Measurements from ENCODE around the gene CTCF.

The CTCF gene

DNA sequence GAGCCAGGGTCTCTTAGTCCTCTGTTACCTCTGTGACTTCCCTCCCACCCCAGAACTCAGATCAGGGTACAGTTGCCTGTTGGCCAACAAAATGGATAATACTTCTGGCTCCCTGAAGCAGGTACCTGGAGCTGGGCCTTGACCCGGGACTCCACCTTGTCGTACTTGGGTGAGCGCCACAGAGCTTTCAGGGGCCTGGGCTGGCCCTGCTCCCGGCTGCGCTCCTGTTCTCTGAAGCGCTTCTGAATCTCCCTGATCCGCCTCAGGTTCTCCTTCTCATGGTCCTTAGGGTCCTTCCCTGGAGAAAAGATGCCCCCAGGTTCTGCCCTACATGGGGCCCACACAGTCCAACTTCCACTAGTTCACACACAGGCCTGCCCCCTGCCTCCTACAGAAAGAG, 102.5 kb downstream of the CTCF start:
- DNase-seq (ENCODE audit: low read depth, low spot score), result no peak

DNA sequence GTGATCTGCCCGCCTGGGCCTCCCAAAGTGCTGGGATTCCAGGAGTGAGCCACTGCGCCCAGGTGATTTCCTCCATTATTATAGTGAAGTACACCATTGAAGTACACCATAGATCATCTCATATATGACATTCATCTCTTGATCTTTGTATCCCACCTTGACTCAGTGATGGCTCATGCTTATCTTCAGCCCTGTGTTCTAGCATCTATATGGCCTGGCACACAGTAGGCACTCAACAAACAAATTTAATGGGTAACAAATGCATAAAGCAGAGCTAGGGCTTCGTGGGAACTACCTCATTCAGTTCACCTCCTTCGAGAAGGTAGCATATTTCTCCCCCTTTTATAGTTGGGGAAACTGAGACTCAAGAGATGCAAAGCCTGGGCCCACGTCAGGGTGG, 103.3 kb downstream of the CTCF start:
- no peak for DNase-seq (ENCODE audit: low read depth, low spot score)

DNA sequence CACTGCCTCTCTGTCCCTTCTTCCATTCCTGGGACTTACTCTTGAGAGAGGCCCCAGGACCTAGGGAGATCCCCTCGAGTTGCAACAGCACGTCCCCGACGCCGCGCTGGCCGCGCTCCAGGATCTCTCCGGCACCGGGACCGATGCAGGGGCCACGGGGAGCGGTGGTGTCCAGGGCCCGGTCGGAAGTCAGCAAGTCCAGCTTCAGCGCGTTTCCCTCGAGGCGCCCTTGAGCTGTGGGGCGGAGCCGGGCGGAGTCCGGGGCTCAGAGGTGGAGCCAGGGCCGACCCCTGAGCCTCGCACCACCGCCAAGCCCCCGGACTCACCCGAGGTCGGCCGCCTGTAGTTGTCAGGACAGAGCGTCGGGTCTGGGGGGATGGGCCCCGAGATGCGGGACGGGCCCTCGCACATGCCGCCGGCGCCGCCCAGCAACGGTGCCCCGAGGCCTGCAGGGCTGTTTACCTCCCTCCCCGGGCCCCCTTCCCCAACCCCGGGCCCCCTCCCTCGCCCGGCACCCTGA, 103.8 kb downstream of the CTCF start:
- DNase-seq (ENCODE audit: low read depth, low spot score), result no peak

DNA sequence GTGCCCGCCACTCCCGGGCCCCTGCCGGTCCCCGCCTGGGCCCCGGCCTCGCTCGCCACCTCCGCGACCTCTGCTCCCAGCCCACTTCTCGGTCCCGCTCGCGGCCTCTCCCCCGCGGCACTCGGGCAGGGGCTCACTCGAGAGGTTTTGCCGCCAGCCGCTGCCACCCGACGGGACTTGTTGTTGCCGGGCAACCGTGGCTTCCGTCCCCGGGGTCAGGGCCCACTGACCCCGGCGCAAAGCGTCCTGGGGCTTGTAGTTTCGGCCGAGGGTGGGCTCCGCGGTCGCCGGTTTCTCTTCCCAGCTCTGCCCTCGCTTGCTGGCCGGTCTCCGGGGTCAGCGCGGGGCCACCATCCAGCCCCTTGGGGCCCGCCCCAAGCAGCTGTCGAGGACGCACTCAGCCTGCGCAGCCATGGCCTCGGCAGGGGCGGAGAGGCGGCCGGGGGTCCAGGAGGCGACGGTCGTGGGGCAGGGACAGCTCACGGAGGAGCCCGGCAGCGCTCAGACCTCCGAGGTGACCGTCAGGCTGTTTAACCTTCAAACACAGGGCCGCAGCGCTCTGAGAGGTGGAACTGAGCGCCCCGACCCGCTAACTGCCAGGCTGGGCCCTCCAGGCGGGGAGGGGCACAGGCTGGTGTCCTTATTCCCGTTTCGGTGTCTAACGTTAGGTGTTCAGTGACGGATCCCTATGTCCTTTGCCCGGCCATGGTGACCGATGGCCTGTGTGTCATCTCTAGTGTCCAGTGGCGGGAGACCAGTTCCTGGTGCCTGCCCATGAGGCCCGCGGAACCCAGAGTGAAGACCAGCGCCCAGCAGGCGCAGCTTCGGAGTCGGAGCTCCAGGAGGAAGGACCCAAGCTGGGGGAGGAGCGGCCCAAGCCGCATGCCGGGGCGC, 104.5 kb downstream of the CTCF start, which contains the start of the genes C16orf86 and ENKD1:
Gene C16orf86, plus strand, starts transcription at position 256 of the 894 bp plus-strand sequence. Its CDS starts 157 bp downstream, at position 413.
Gene ENKD1, minus strand, starts transcription at position 192 of the 894 bp plus-strand sequence. CDS start 308 bp downstream, outside the sequence.
- DNase-seq (ENCODE audit: low read depth, low spot score), result no peak

DNA sequence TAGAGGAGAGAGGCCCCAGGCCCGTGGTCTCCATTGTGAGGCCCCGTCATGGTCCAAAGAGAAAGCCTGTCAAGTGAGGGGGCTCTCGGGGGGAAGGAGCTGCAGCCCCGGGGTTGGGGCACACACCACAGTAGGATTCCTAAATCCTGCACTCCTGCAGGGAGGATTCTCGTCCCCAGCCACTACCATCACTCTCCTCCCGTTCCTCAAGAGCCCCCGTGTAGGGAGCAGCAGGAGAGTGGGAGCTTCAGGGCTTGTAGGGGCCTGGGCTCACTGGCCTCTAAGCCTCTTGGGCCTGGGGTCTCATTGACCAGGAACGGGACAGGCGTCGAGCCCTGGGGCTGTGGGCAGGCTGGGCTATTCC, 105.1 kb downstream of the CTCF start:
- no peak for DNase-seq (ENCODE audit: low read depth, low spot score)

DNA sequence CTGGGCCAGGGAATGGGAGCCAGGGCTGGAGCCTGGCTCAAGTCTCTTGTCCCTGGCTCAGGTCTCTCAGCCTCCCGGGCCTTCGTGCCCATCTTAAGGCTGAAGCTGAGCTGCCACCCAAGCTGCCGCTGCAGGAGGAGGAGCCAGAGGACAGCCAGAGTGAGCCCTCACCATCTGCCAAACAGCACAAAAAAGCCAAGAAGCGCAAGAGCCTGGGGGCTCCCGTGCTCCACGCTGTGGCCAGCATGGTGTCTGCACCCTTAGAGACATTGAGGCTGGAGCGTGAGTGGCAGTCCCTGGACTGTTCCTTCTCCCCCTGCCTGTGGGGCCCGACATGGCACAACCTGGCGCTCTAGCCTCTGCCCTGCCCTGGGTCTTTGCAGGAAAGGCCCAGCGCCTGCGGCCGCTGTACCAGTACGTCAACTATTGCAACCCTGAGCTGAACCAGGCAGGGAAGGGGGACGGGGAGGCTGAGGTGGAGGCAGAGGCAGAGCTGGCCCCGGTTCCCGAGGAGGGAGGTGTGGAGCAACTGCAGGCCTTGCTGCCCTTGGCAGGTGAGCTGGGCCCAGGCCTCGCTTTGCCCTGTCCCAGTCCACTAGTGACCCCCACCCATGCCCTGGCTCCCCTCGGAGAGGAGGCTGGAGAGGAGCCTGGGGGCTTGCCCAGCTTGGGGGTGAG, 105.6 kb downstream of the CTCF start:
- DNase-seq (ENCODE audit: low read depth, low spot score), result peak; percentile 56

DNA sequence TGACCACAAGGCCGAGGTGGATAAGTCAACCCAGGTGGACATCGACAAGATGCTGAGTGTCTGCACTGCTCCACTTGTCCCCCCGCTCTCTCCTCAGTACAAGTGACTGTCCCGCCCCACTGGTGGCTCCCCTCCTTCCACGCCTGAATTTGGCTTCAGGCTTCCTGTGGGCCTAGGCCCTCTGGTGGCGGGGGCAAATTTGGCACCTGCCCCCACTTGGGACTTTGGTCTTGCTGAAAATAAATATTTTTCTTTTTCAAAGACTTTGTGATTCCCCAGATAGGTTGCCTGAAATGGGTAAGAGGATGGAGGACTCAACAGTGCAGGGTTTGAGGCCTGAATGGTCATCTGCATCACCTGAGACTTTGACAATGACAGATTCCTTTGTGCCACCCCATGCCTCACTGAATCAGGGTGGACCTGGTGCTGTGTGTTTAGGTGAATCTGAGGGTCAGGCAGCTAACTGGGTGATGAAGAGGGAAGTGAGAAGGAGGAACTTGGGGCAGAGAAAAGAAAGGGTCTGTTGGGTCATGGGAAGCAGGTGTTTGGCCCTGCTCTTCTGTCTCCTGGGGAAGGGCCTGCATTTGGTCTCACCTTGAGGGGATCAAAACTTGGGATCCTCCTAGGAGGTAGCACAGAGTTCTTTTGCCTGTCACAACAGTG, 106.3 kb downstream of the CTCF start:
- DNase-seq (ENCODE audit: low read depth, low spot score), result no peak

DNA sequence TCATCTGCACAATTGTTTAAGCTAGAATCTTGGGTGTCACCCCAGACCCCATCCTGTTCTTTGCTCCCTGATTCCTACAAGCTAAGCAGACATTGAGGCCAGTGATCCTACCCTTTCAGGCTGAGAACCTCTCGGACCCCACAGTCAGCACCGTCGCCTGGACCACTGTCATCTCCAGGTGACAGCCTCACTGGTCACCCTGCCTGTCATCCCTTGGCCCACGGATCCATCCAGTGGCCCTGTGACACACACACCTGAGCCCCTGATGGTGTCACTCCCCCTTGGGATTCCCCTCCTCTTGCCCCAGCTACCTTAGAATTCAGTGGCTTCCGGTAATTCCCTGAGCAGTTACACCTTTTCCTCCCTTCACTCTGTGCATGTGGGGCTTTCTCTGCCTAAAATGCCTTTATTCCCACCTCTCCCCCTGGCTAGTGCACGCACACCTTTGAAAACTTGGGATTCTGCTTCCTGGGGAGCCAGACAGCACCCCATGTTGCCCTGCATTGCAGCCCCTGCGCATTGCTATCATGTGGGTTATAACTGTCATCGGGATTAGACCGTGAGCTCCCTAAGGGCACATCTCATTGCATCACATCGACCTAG, 107.3 kb downstream of the CTCF start:
- DNase-seq (ENCODE audit: low read depth, low spot score), result no peak

DNA sequence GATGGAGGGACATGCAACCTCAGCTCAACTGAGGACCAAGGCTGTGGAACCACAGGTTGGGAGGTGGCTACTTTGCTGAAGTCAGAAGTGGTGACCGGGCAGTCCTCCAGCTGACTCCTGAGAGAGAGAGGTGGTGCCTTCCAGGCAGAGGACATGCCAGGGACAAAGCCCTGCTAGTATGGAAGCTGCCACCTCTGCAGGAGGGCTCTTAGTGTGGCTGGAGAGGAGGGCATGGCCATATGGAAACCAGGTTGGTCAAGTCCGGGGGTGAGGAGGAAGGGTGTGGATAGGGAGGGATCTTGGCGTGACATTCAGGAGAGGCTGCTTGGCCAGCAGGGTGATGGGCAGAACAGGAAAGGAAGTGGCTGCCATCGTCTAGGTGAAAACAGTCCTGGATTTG, 110.0 kb downstream of the CTCF start:
- no peak for DNase-seq (ENCODE audit: low read depth, low spot score)

DNA sequence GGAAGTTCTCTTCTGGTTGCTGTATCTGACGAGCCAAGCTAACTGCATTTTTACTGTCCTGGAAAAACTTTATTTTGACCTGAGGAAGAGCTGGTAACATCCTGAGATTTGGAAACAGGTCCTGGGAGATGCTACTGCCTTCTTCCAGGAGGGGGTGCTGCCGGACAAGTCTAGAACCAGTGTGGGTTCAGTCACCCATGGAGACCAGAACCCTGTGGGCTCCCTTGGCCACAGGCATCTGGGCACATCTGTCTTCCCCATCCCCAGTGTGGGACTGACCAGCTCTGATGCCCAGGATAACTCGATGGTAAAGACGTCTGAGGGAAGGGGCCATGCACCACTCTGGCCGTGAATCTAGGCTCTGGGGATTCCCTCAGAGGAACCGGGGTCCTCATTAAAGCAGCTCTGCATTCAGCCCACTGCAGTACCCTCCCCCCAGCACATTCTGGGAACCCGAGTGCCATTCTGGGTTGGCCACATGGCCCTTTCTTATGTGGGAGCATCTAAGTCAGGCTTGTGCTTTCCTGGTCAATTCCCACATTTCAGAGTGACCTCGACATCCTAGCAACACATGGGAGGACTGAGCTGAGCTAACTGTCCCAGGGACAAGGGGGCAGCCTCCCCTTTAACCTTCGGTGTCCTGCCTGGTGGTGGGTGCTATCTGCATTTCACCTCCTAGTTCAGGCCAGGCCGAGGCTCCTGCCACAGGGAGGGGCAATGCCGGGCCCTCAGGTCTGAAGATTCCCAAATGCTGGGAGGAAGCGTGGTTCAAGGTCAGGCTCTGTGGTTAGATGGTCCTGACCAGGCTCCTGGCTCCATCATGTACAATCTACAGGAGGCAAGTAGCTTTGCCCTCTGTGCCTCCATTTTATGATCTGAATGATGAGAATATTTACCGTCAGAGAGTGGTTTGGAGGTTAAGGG, 110.7 kb downstream of the CTCF start:
- no peak for DNase-seq (ENCODE audit: low read depth, low spot score)

DNA sequence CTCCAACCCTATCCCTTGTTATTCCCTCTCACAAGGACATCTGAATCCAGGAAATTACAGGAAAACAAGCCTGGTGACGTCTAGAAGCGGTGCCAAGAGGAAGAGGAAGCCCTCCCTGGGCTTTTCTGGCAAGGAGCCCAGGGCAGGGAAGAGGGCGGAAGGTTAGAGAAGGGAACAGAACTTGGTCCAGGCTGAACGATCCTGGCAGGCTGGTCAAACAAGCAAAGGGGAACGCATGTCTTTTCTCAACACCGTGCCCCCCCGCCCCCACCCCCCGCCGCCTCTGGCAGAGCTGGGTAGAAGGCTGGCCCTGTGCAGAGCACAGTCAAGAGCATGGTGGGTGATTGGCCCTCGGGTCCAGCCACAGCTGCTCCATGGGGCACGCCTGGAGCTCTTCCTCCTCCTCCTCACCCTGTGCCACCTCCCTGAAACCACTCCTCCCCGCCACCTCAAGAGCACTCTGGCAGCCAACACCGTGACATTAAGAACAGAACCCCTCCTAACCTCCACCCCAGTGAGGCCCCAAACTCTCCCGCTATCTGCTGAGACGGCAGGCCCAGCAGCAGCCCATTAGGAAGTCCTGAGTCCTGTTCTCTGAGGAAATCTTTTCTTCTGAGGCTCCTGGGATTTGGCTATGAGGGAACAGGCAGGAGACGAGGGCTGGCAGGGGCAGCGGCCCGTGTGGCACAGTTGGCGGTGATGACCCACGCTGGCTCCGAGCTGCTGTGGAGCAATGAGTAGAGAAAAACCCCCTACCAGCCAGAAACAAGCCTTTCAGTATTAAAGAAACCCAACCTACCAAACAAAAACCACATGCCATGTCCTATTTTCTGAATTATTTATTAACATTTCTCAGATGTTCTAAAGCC, 111.6 kb downstream of the CTCF start:
- no peak for DNase-seq (ENCODE audit: low read depth, low spot score)

DNA sequence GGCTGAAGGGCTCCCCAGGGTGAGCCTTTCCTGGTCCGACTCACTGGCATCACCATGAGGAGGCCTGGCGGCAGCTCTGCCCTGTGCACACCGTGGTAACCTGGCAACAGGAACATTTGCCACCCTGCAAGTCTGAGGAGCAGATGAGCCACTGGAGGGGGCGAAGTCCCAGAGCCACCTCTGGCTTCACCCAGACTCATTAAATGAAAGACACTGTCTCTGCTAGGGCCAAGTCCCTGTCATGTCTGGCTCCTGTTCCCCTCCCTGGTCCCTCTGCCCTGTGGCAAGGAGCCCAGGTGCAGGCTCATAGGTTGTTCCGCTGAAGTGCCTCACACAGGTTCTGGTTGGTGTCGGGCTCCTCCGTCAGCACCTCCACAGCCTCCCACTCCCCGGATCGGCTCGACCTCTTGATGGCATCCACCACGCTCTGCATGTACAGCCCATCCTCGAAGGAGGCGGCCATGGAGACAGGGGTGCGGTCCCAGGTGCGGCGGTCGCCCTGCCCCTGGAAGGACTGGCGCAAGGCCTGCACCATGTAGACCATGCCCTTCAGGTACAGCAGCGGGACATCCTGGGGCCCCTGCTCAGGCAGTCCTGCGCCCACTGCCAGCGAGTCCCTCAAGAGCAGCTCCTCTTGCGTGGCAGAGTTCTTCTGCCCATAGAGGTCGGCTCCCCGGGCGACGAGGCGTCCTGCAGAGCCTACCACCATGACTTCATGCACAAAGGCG, 112.7 kb downstream of the CTCF start:
- DNase-seq (ENCODE audit: low read depth, low spot score), result no peak

DNA sequence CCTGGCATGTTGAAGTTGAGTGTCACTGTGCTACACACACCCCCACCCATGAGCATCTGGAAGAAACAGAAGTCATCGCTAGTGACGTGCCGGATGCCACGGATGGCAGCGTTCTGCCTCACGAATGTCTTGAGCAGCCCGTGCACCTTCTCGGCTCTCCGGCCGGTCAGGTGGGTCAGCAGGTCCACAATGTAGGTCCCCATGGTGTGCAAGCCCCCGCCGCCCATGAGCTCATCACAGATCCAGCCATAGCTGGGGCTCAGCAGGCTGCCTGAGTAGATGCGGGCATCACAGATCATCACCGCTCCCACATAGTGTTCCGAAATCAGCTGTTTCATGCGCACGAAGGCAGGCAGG, 113.2 kb downstream of the CTCF start:
- no peak for DNase-seq (ENCODE audit: low read depth, low spot score)

DNA sequence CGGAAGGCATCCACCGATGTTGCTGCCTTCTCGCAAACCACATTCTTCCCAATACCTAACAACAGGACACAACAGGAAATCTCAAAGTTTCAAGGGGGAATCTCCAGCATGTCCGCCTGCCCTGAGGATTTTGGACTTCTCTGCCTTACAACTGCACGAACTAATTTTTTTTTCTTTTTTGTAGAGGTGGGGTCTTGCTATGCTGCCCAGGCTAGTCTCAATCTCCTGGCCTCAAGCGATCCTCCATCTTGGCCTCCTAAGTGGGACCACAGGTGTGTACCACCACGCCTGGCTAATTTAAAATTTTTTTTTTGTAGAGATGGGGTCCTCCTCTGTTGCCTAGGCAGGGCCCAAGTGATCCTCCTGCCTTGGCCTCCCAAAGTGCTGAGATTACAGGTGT, 113.7 kb downstream of the CTCF start:
- no peak for DNase-seq (ENCODE audit: low read depth, low spot score)

DNA sequence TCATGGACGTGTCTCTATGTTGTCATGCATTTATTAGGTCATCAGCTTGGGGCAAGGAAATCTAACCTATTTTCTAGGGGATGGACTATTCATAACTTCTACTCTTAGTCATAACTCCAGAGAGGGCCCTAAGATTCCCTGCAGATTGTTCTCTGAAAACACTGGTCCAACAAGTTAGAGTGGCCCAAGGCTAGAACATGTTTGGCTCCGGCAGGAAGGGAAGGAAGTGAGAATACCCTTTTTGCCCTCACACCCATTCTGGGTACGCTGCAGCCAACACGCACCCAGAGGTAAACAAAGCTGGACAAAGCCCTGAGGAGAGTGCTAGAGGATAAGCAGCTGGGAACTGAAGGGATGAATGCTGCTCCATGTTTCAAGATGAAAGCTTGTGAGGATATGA, 114.2 kb downstream of the CTCF start:
- DNase-seq (ENCODE audit: low read depth, low spot score), result no peak

DNA sequence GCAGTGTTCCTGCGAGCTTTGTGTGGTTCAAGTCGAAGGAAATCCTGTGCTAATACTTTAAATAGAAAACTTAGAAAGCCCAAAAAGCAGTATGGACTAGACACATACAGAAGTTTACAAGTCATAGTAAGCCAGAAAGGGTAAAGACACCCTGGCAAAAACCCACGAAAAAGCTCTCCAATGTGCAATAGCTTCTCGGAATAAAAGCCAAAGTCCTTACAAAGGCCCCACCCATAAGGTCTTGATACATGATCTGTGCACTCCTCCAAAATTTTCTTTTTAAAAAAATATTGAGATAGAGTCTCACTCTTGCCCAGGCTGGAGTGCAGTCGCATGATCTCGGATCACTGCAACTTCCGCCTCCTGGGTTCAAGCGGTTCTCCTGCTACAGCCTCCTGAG, 114.6 kb downstream of the CTCF start:
- no peak for DNase-seq (ENCODE audit: low read depth, low spot score)

DNA sequence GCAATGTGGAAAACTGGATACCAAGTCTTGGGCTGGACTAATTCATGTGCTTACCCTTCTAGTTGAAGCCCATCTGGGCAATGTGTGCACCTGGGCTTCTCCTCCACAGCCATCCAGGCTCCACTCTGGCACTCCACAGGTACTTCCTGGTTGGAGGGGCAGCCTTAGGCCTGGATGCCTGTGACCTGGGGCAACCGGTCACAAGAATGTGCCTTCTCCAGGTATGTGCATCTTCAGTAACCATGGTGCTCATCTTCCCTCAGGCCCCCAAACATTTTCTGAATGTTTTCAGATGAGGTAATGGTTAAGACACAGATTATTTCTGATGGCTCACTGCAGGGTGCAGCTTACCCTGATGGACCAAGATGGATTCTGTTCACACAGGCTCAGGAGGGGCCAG, 115.4 kb downstream of the CTCF start:
- DNase-seq (ENCODE audit: low read depth, low spot score), result no peak

DNA sequence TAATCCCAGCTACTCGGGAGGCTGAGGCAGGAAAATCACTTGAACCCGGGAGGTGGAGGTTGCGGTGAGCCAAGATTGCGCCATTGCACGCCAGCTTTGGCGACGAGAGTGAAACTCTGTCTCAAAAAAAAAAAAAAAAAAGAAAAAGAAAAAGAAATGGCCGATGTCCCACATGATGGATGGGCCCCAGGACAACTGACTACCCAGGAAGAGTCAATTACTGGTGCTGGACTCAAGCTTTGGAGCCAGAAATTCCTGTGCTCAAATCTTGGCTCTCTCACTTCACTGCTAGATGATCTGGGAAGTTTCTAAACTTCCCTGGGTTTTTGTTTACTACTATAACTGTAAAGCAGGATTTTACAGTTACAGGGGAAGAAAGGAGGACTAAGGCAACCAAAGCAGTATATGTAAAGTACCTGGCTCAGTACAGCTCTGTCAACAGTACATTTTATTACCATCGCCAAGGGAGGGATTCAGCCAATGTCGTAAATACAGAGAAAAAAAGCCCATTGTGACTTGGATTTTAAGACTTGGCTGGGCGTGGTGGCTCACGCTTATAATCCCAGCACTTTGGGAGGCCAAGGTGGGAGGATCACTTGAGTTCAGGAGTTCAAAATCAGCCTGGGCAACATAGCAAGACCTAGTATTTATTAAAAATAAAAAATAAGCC, 116.2 kb downstream of the CTCF start:
- no peak for DNase-seq (ENCODE audit: low read depth, low spot score)

All from brain pericyte (primary cell).